Breast epithelium (tissue), 3 donors: ENCODE data around the gene RERG.

Experiments
- CTCF ChIP-seq, 3 donors: fragments of 450-650 bp; IDR thresholded peaks; one replicate each; pipeline ENCODE4 v1.5.1; 2016 to 2017; ENCODE audit warnings: antibody characterized with exemption in 3 of 3, mild to moderate bottlenecking in 3 of 3, moderate library complexity in 3 of 3
- POLR2A ChIP-seq: fragments of 450-650 bp; IDR thresholded peaks from one replicate; pipeline ENCODE4 v1.6.1; 2016; ENCODE audit warnings: antibody characterized with exemption, mild to moderate bottlenecking, moderate library complexity

- no peak for TF ChIP-seq CTCF (IDR thresholded peaks at IDR 0.05)
- no peak for TF ChIP-seq POLR2A
Measured at GRCh38 chr12:15118955-15119354, 102.3 kb downstream of the RERG start.
